Measurements from ENCODE around the gene YJU2.

The YJU2 gene

GRCh38 chr19:4295972-4296771 lies 49.3 kb downstream of the YJU2 start:
- Histone ChIP-seq H3K27me3 (ENCODE audit: insufficient read depth, low read depth) (peaks cover 63% of the 10 kb centered on the region), H3K79me2 (ENCODE audit: insufficient read depth, low read depth) (no peaks in the 10 kb centered on the region), H4K20me1 (ENCODE audit: insufficient read depth) (no peaks in the 10 kb centered on the region), H3K4me1 (ENCODE audit: low read depth, poor library complexity, severe bottlenecking) (no peaks in the 10 kb centered on the region), H3K4me2 (no peak overlapping the region), H2AFZ (ENCODE audit: low read depth) (no peak overlapping the region), H3K9ac (no peak overlapping the region), H3K36me3 (ENCODE audit: insufficient read depth) (no peaks in the 10 kb centered on the region), H3K27ac (no peak overlapping the region), H3K4me3 (IDR thresholded peaks at IDR 0.05; ENCODE audit: insufficient read depth, low read depth, low read length) (no peak overlapping the region)
- no peak for TF ChIP-seq CTCF (conservative IDR thresholded peaks at IDR 0.05; ENCODE audit: low read depth, low read length)

- H2AFZ ChIP-seq (ENCODE audit: low read depth): no peak overlapping the region
- H3K9ac ChIP-seq: no peak overlapping the region
Measured at GRCh38 chr19:4297901-4298809, 51.3 kb downstream of the YJU2 start.

GRCh38 chr19:4298810-4299550 lies 52.1 kb downstream of the YJU2 start:
- Histone ChIP-seq H3K4me1 (ENCODE audit: low read depth, poor library complexity, severe bottlenecking) (no peaks in the 10 kb centered on the region), H3K79me2 (ENCODE audit: insufficient read depth, low read depth) (no peaks in the 10 kb centered on the region), H2AFZ (ENCODE audit: low read depth) (no peak overlapping the region), H3K36me3 (ENCODE audit: insufficient read depth) (no peaks in the 10 kb centered on the region), H3K4me3 (IDR thresholded peaks at IDR 0.05; ENCODE audit: insufficient read depth, low read depth, low read length) (no peak overlapping the region), H3K9ac (no peak overlapping the region), H3K27me3 (ENCODE audit: insufficient read depth, low read depth) (peaks cover 37% of the 10 kb centered on the region; the same call in 1 of the 2 replicates), H4K20me1 (ENCODE audit: insufficient read depth) (no peaks in the 10 kb centered on the region), H3K4me2 (no peak overlapping the region), H3K27ac (no peak overlapping the region)
- no peak for TF ChIP-seq CTCF (conservative IDR thresholded peaks at IDR 0.05; ENCODE audit: low read depth, low read length)

More at GRCh38 chr19:4297901-4298809, 51.3 kb downstream of the YJU2 start:
- peaks cover 46% of the 10 kb centered on the region; the same call in 1 of the 2 replicates for H3K27me3 ChIP-seq (ENCODE audit: insufficient read depth, low read depth)
- no peak overlapping the region for H3K4me2 ChIP-seq
- no peaks in the 10 kb centered on the region for H3K79me2 ChIP-seq (ENCODE audit: insufficient read depth, low read depth)
- no peak overlapping the region for H3K27ac ChIP-seq
- TF ChIP-seq CTCF (conservative IDR thresholded peaks at IDR 0.05; ENCODE audit: low read depth, low read length): no peak
- no peaks in the 10 kb centered on the region for H3K36me3 ChIP-seq (ENCODE audit: insufficient read depth)
- H3K4me1 ChIP-seq (ENCODE audit: low read depth, poor library complexity, severe bottlenecking): no peaks in the 10 kb centered on the region
- no peak overlapping the region for H3K4me3 ChIP-seq (IDR thresholded peaks at IDR 0.05; ENCODE audit: insufficient read depth, low read depth, low read length)
- no peaks in the 10 kb centered on the region for H4K20me1 ChIP-seq (ENCODE audit: insufficient read depth)

- H3K9ac ChIP-seq: no peak overlapping the region
- peaks cover 24% of the 10 kb centered on the region; the same call in 1 of the 2 replicates for H3K27me3 ChIP-seq (ENCODE audit: insufficient read depth, low read depth)
- no peaks in the 10 kb centered on the region for H3K4me1 ChIP-seq (ENCODE audit: low read depth, poor library complexity, severe bottlenecking)
- H2AFZ ChIP-seq (ENCODE audit: low read depth): no peak overlapping the region
- no peak overlapping the region for H3K4me3 ChIP-seq (IDR thresholded peaks at IDR 0.05; ENCODE audit: insufficient read depth, low read depth, low read length)
- no peaks in the 10 kb centered on the region for H4K20me1 ChIP-seq (ENCODE audit: insufficient read depth)
- no peak overlapping the region for H3K4me2 ChIP-seq
- H3K36me3 ChIP-seq (ENCODE audit: insufficient read depth): no peaks in the 10 kb centered on the region
- H3K79me2 ChIP-seq (ENCODE audit: insufficient read depth, low read depth): no peaks in the 10 kb centered on the region
- H3K27ac ChIP-seq: no peak overlapping the region
- no peak for TF ChIP-seq CTCF (conservative IDR thresholded peaks at IDR 0.05; ENCODE audit: low read depth, low read length)
Measured at GRCh38 chr19:4300589-4300988, 53.7 kb downstream of the YJU2 start.

All from KMS-11 (cell line).